PFSK-1 (cell line): ENCODE data around the gene SCAMP5.
A peak's percentile ranks its signal among the peaks of the same experiment; 100 is the strongest.

ENCODE experiments used
- FOXP2 ChIP-seq: optimal IDR thresholded peaks from 2 replicates; pipeline ENCODE3; 2011; ENCODE audit warnings: borderline replicate concordance, control low read depth, inconsistent platforms; ENCODE audit not compliant: insufficient read depth; ENCODE audit errors: extremely low read length, extremely low read depth
- POLR2AphosphoS5 ChIP-seq: IDR thresholded peaks from 2 replicates; pipeline ENCODE4 v1.6.1; 2012; ENCODE audit warnings: low read depth, mild to moderate bottlenecking, control low read depth, low read length, moderate library complexity
- REST ChIP-seq, 2 experiments: IDR thresholded peaks; 2 replicates each; pipeline versions ENCODE4 v1.6.1 to v1.8.0; 2011 to 2012; ENCODE audit warnings: low read depth in 2 of 2, low read length in 2 of 2, control low read depth in 1 of 2, inconsistent platforms in 1 of 2, mild to moderate bottlenecking in 1 of 2, moderate library complexity in 1 of 2; ENCODE audit not compliant: insufficient read depth in 1 of 2
- SIN3A ChIP-seq: IDR thresholded peaks from 2 replicates; pipeline ENCODE4 v1.6.1; 2012; ENCODE audit warnings: mild to moderate bottlenecking, low read length, moderate library complexity, borderline replicate concordance; ENCODE audit not compliant: insufficient read depth
- TAF1 ChIP-seq: IDR thresholded peaks from 2 replicates; pipeline ENCODE4 v1.6.1; 2012; ENCODE audit warnings: low read length, control low read depth, borderline replicate concordance; ENCODE audit not compliant: insufficient read depth

Gene SCAMP5

GRCh38 chr15:75022783-75023180, 27.4 kb downstream of the SCAMP5 start:
- no peak for TF ChIP-seq REST (IDR thresholded peaks at IDR 0.05; ENCODE audit: insufficient read depth in 1 of 2, low read depth in 2 of 2, low read length in 2 of 2)
- TF ChIP-seq SIN3A: no peak
- TF ChIP-seq FOXP2: no peak
- TF ChIP-seq POLR2AphosphoS5: no peak
- TF ChIP-seq TAF1: no peak

DNA sequence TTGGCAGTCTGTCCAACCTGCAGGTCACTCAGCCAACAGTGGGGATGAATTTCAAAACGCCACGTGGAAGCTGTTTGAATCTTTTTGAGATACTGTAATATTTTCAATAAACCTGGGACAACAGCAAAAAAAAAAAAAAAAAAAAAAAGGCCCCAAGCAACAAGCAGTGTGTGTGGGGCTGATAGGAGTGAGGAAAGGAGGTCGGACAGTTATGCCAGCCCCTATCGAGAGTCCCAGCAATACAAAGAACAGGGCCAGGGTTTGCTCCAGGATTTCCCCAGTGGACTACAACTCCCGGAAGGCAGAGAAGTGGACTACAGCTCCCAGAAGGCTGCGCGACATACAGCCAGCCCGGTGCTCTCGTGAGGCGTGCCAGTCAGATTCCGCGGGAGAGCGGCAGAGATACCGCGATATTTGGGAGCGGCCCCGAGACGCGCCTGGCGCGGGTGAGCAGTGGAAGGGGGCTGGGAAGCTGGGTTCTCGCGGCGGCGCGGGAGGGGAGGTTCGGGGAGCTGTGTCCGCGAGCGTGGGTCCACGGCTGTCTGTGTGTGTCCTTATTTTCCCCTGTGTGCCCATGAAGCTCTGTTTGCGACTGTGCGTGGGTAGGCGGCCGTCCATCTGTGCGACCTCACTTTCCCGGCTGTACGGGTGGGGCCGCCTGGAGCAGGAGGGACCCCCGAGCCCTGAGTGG, 28.0 kb downstream of the SCAMP5 start, which contains the start of gene PPCDC:
Gene PPCDC, plus strand, starts transcription at position 410 of the 691 bp plus-strand sequence. CDS start 4,729 bp downstream, outside the sequence.
- TF ChIP-seq TAF1: peak; percentile 95; the same call in 1 of the 2 replicates
- peak in 1 of 2 experiments; percentile 66; a peak in 1 of 4 replicates for TF ChIP-seq REST (IDR thresholded peaks at IDR 0.05; ENCODE audit: insufficient read depth in 1 of 2, low read depth in 2 of 2, low read length in 2 of 2)
- peak; percentile 98 for TF ChIP-seq SIN3A
- peak; percentile 98 for TF ChIP-seq POLR2AphosphoS5
- TF ChIP-seq FOXP2: peak; percentile 61

DNA sequence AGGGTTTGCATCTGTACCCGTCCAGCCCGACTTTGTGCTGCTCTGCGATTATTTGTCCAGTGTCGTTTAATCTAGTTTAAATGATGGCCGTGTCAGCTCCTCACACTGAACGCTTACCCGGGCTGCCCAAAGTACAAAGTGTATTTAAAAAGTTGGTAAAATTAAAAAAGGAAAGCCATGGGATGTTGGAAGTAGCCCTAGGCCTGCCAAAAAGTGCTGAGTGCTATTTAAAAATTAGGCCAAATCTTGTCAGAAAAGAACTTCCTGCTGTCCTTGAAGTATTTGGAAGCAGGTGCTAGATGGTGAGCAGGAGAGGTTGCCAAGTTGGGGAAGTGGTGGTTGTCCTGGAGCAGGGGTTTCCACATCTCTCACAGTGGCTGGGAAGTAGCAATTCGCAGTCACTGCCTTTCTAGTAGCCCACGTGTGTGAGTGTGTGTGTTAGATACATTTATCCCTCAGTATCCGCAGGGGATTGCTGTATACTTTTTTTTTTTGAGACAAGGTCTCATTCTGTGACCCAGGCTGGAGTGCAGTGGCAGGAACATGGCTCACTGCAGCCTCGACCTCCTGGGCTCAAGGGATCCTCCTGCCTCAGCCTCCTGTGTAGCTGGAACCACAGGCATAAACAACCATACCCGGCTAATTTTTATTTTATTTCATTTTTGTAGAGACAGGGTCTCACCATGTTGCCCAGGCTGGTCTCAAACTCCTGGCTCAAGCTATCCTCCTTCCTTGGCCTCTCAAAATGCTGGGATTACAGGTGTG, 28.7 kb downstream of the SCAMP5 start:
- TF ChIP-seq POLR2AphosphoS5 (peak; percentile 36), SIN3A (no peak)

GRCh38 chr15:75025107-75025506, 29.7 kb downstream of the SCAMP5 start:
- TF ChIP-seq SIN3A: no peak
- TF ChIP-seq FOXP2: no peak
- TF ChIP-seq TAF1: no peak
- TF ChIP-seq REST (IDR thresholded peaks at IDR 0.05; ENCODE audit: insufficient read depth in 1 of 2, low read depth in 2 of 2, low read length in 2 of 2): no peak
- no peak for TF ChIP-seq POLR2AphosphoS5

GRCh38 chr15:75025548-75026260, 30.3 kb downstream of the SCAMP5 start:
- TF ChIP-seq POLR2AphosphoS5 (no peak), REST (IDR thresholded peaks at IDR 0.05; ENCODE audit: insufficient read depth in 1 of 2, low read depth in 2 of 2, low read length in 2 of 2) (no peak), TAF1 (no peak), SIN3A (no peak), FOXP2 (no peak)
